ENCODE results near the gene ABCA12.

The ABCA12 gene

GRCh38 chr2:215105607-215106354 is 32.6 kb downstream of the ABCA12 start:
- DNase-seq (no peak), ATAC-seq (replicated peaks) (no peak)
- Mint-ChIP-seq H3K36me3 (ENCODE audit: insufficient read depth) (no peaks in the 10 kb centered on the region), H3K4me3 (no peak overlapping the region), H3K27ac (no peak overlapping the region), H3K4me1 (ENCODE audit: low read depth in 2 of 2) (no peaks in the 10 kb centered on the region), H3K27me3 (peaks cover 0 to 6% of the 10 kb centered on the region in 2 donors), H3K9me3 (no peaks in the 10 kb centered on the region)

- H3K4me3 Mint-ChIP-seq = no peak overlapping the region
- H3K27me3 Mint-ChIP-seq = peaks cover 0 to 6% of the 10 kb centered on the region in 2 donors
- no peak for DNase-seq
- H3K36me3 Mint-ChIP-seq (ENCODE audit: insufficient read depth) = no peaks in the 10 kb centered on the region
- no peak for ATAC-seq (replicated peaks)
- H3K9me3 Mint-ChIP-seq = no peaks in the 10 kb centered on the region
- H3K27ac Mint-ChIP-seq = no peak overlapping the region
- H3K4me1 Mint-ChIP-seq (ENCODE audit: low read depth in 2 of 2) = no peaks in the 10 kb centered on the region
These were observed 34.2 kb downstream of the ABCA12 start for GRCh38 chr2:215104226-215104625.

GRCh38 chr2:215098875-215099274 is 39.6 kb downstream of the ABCA12 start:
- no peak for ATAC-seq (replicated peaks)
- Mint-ChIP-seq H3K4me1 (ENCODE audit: low read depth in 2 of 2) (no peaks in the 10 kb centered on the region), H3K36me3 (ENCODE audit: insufficient read depth) (no peaks in the 10 kb centered on the region), H3K9me3 (no peaks in the 10 kb centered on the region), H3K27me3 (peaks cover 0 to 6% of the 10 kb centered on the region in 2 donors), H3K27ac (no peak overlapping the region), H3K4me3 (no peak overlapping the region)
- no peak for DNase-seq

- no peak for ATAC-seq (replicated peaks)
- Mint-ChIP-seq H3K27me3 (peaks cover 7 to 18% of the 10 kb centered on the region in 2 donors), H3K27ac (no peak overlapping the region), H3K4me3 (no peak overlapping the region), H3K36me3 (ENCODE audit: insufficient read depth) (no peaks in the 10 kb centered on the region), H3K9me3 (no peaks in the 10 kb centered on the region), H3K4me1 (ENCODE audit: low read depth in 2 of 2) (no peaks in the 10 kb centered on the region)
- DNase-seq = no peak
These were observed 54.3 kb downstream of the ABCA12 start for GRCh38 chr2:215084080-215084479.

GRCh38 chr2:215083146-215083545 is 55.3 kb downstream of the ABCA12 start:
- Mint-ChIP-seq H3K27me3 (peaks cover 12 to 23% of the 10 kb centered on the region in 2 donors), H3K27ac (no peak overlapping the region), H3K36me3 (ENCODE audit: insufficient read depth) (no peaks in the 10 kb centered on the region), H3K4me1 (ENCODE audit: low read depth in 2 of 2) (no peaks in the 10 kb centered on the region), H3K4me3 (no peak overlapping the region), H3K9me3 (no peaks in the 10 kb centered on the region)
- ATAC-seq (replicated peaks) (no peak), DNase-seq (no peak)

GRCh38 chr2:215082446-215082845 is 56.0 kb downstream of the ABCA12 start:
- Mint-ChIP-seq H3K27me3 (peaks cover 12 to 23% of the 10 kb centered on the region in 2 donors), H3K4me1 (ENCODE audit: low read depth in 2 of 2) (no peaks in the 10 kb centered on the region), H3K36me3 (ENCODE audit: insufficient read depth) (no peaks in the 10 kb centered on the region), H3K9me3 (no peaks in the 10 kb centered on the region), H3K27ac (no peak overlapping the region), H3K4me3 (no peak overlapping the region)
- DNase-seq = no peak
- ATAC-seq (replicated peaks) = no peak

- H3K4me1 Mint-ChIP-seq (ENCODE audit: low read depth in 2 of 2) = no peaks in the 10 kb centered on the region
- ATAC-seq (replicated peaks) (no peak), DNase-seq (no peak)
- H3K36me3 Mint-ChIP-seq (ENCODE audit: insufficient read depth) = no peaks in the 10 kb centered on the region
- no peak overlapping the region for H3K27ac Mint-ChIP-seq
- no peak overlapping the region for H3K4me3 Mint-ChIP-seq
- H3K9me3 Mint-ChIP-seq = no peaks in the 10 kb centered on the region
- H3K27me3 Mint-ChIP-seq = peaks cover 12 to 23% of the 10 kb centered on the region in 2 donors
These were observed 57.9 kb downstream of the ABCA12 start for GRCh38 chr2:215080545-215080944.

- Mint-ChIP-seq H3K36me3 (ENCODE audit: insufficient read depth) (no peaks in the 10 kb centered on the region), H3K4me1 (ENCODE audit: low read depth in 2 of 2) (no peaks in the 10 kb centered on the region), H3K9me3 (no peaks in the 10 kb centered on the region), H3K27me3 (peaks cover 0 to 7% of the 10 kb centered on the region in 2 donors), H3K27ac (no peak overlapping the region), H3K4me3 (no peak overlapping the region)
- no peak for ATAC-seq (replicated peaks)
- no peak for DNase-seq
These were observed 66.8 kb downstream of the ABCA12 start for GRCh38 chr2:215071676-215072075.

GRCh38 chr2:215068399-215068798 is 70.0 kb downstream of the ABCA12 start:
- Mint-ChIP-seq H3K4me1 (ENCODE audit: low read depth in 2 of 2) (no peaks in the 10 kb centered on the region), H3K27me3 (peaks cover 0 to under 1% of the 10 kb centered on the region in 2 donors), H3K27ac (no peak overlapping the region), H3K9me3 (no peaks in the 10 kb centered on the region), H3K36me3 (ENCODE audit: insufficient read depth) (no peaks in the 10 kb centered on the region), H3K4me3 (no peak overlapping the region)
- no peak for DNase-seq
- ATAC-seq (replicated peaks) = no peak

- DNase-seq = no peak
These were observed 72.3 kb downstream of the ABCA12 start for GRCh38 chr2:215066124-215066523.

GRCh38 chr2:215063526-215063925 is 74.9 kb downstream of the ABCA12 start:
- Mint-ChIP-seq H3K9me3 (peaks cover 0 to 2% of the 10 kb centered on the region in 2 donors), H3K36me3 (ENCODE audit: insufficient read depth) (no peaks in the 10 kb centered on the region), H3K27ac (no peak overlapping the region), H3K27me3 (no peaks in the 10 kb centered on the region), H3K4me3 (no peak overlapping the region), H3K4me1 (ENCODE audit: low read depth in 2 of 2) (no peaks in the 10 kb centered on the region)
- DNase-seq (no peak), ATAC-seq (replicated peaks) (no peak)

More at GRCh38 chr2:215066124-215066523, 72.3 kb downstream of the ABCA12 start:
- peaks cover 0 to 2% of the 10 kb centered on the region in 2 donors for H3K9me3 Mint-ChIP-seq
- H3K27ac Mint-ChIP-seq = no peak overlapping the region
- H3K4me1 Mint-ChIP-seq (ENCODE audit: low read depth in 2 of 2) = no peaks in the 10 kb centered on the region
- H3K36me3 Mint-ChIP-seq (ENCODE audit: insufficient read depth) = no peaks in the 10 kb centered on the region
- H3K27me3 Mint-ChIP-seq = no peaks in the 10 kb centered on the region
- H3K4me3 Mint-ChIP-seq = no peak overlapping the region
- no peak for ATAC-seq (replicated peaks)

- DNase-seq = no peak
- ATAC-seq (replicated peaks) = no peak
- no peak overlapping the region for H3K27ac Mint-ChIP-seq
- H3K27me3 Mint-ChIP-seq = no peaks in the 10 kb centered on the region
- H3K9me3 Mint-ChIP-seq = peaks cover 0 to 2% of the 10 kb centered on the region in 2 donors
- no peak overlapping the region for H3K4me3 Mint-ChIP-seq
- no peaks in the 10 kb centered on the region for H3K36me3 Mint-ChIP-seq (ENCODE audit: insufficient read depth)
- no peaks in the 10 kb centered on the region for H3K4me1 Mint-ChIP-seq (ENCODE audit: low read depth in 2 of 2)
These were observed 77.4 kb downstream of the ABCA12 start for GRCh38 chr2:215060861-215061536.

GRCh38 chr2:215059724-215060123 is 78.7 kb downstream of the ABCA12 start:
- no peak overlapping the region for H3K27ac Mint-ChIP-seq
- no peaks in the 10 kb centered on the region for H3K4me1 Mint-ChIP-seq (ENCODE audit: low read depth in 2 of 2)
- ATAC-seq (replicated peaks) = no peak
- DNase-seq = no peak
- peaks cover 0 to 2% of the 10 kb centered on the region in 2 donors for H3K9me3 Mint-ChIP-seq
- H3K36me3 Mint-ChIP-seq (ENCODE audit: insufficient read depth) = no peaks in the 10 kb centered on the region
- H3K27me3 Mint-ChIP-seq = no peaks in the 10 kb centered on the region
- no peak overlapping the region for H3K4me3 Mint-ChIP-seq

- H3K27me3 Mint-ChIP-seq = no peaks in the 10 kb centered on the region
- DNase-seq (no peak), ATAC-seq (replicated peaks) (no peak)
- no peaks in the 10 kb centered on the region for H3K4me1 Mint-ChIP-seq (ENCODE audit: low read depth in 2 of 2)
- H3K36me3 Mint-ChIP-seq (ENCODE audit: insufficient read depth) = no peaks in the 10 kb centered on the region
- no peak overlapping the region for H3K27ac Mint-ChIP-seq
- H3K9me3 Mint-ChIP-seq = no peaks in the 10 kb centered on the region
- H3K4me3 Mint-ChIP-seq = no peak overlapping the region
These were observed 82.5 kb downstream of the ABCA12 start for GRCh38 chr2:215055891-215056290.
